ENCODE results near the gene HSPA1B.

Gene HSPA1B

DNA sequence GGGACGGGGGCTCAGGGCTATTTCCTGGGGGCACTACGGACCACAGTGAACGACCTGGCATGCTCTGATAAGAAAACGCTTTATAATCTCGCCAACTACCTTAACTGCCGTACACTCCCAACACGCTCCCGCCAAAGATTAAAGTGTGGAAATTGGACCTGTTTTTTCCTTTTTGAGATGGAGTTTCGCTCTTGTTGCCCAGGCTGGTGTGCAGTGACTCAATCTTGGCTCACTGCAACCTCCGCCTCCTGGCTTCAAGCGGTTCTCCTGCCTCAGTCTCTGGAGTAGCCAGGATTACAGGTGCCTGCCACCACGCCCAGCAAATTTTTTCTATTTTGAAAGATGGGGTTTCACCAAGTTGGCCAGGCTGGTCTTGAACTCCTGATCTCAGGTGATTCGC lies 51.6 kb downstream of the HSPA1B start:
- TF ChIP-seq GATA1 (IDR thresholded peaks at IDR 0.05; ENCODE audit: low read depth, low read length) (no peak), POLR2A (IDR thresholded peaks at IDR 0.05; ENCODE audit: low read length) (no peak)
- no peak for DNase-seq
